ENCODE results near the gene MEI1. TPM values are rescaled to one million over a fixed set of nuclear protein-coding genes. Genes with fewer than 3 reads are reported as not detected.

Gene MEI1
- polyA plus RNA-seq, 1 experiment = 3.8 TPM

DNA sequence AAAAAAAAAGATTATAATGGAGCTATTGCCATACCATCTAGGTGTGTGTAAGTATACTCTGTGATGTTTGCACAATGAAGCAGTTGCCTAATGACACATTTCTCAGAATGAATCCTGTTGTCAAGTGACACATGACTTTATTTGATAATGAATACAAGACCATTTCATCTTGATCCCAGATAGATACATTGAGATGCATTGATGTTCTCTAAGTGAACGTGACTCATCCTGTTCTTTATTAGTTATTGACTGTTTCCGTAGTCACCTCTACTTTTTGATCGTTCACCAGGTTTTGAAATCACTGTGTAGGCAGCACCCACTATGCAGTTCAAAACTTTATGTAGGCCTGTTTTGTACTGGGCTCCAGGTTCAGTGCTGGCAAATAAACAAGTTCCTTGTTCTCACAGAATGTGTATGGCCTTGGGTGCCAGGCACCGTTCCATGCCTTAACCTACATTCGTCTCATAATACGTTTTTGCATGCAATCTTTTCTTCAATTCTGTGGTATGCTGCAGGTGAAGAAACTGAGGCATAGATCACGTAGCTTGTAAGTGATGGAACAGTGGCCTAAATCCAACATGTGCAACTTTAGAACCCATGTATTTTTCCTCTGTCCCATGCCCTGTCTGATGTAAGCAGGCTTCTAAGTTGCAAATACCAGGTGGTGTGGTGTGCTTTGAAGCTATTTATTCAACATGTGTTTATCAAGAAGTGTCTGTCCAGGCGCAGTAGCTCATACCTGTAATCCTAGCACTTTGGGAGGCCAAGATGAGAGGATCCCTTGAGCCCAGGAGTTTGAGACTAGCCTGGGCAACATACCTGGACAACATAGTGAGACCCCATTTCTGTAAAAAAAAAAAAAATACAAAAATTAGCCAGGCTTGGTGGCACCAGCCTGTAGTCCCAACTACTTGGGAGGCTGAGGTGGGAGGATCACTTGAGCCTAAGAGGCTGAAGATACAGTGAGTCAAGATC lies 144.0 kb downstream of the MEI1 start:
- no peak overlapping the region for H3K4me3 ChIP-seq (ENCODE audit: low read depth, low read length)
- no peaks in the 10 kb centered on the region for H3K27me3 ChIP-seq (ENCODE audit: control insufficient read depth, insufficient read depth, low read length)
- TF ChIP-seq, protein P1, sequence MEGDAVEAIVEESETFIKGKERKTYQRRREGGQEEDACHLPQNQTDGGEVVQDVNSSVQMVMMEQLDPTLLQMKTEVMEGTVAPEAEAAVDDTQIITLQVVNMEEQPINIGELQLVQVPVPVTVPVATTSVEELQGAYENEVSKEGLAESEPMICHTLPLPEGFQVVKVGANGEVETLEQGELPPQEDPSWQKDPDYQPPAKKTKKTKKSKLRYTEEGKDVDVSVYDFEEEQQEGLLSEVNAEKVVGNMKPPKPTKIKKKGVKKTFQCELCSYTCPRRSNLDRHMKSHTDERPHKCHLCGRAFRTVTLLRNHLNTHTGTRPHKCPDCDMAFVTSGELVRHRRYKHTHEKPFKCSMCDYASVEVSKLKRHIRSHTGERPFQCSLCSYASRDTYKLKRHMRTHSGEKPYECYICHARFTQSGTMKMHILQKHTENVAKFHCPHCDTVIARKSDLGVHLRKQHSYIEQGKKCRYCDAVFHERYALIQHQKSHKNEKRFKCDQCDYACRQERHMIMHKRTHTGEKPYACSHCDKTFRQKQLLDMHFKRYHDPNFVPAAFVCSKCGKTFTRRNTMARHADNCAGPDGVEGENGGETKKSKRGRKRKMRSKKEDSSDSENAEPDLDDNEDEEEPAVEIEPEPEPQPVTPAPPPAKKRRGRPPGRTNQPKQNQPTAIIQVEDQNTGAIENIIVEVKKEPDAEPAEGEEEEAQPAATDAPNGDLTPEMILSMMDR (IDR thresholded peaks at IDR 0.05; ENCODE audit: insufficient read depth, low read depth, low read length) = no peak
- DNase-seq (ENCODE audit: low read depth) = no peak
- H3K36me3 ChIP-seq (ENCODE audit: control insufficient read depth, insufficient read depth, low read length) = no peaks in the 10 kb centered on the region
- CTCF ChIA-PET = interaction anchor here (1.5 to 2.0 kb wide), 2 partner anchors 12 to 14 kb away, joined by 3 to 6 read pairs; no protein-coding TSS in a partner anchor
- POLR2A ChIA-PET = no interaction called here

DNA sequence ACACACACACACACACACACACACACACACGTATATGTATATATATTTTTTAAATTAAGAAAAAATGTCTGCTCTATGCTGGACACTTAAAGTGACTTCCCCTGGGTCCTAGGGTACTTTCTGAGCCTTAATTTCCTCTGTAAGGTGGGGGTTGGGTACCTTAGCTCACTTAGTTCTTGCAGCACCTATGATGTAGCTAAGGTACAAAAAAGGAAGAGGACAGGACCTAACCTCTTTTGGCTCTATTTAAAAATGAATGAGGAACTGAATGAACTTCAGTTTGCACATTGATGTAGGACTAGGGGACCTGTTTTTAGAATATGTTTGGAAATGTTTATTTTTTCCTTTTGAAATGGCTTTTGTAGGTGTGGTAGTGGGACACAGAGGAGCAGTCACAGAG lies 144.7 kb downstream of the MEI1 start:
- no peak for DNase-seq (ENCODE audit: low read depth)
- H3K27me3 ChIP-seq (ENCODE audit: control insufficient read depth, insufficient read depth, low read length) = no peaks in the 10 kb centered on the region
- POLR2A ChIA-PET = interaction anchor here (0.6 kb wide), 1 partner anchor 16 kb away, joined by 7 read pairs; no protein-coding TSS in a partner anchor
- H3K36me3 ChIP-seq (ENCODE audit: control insufficient read depth, insufficient read depth, low read length) = no peaks in the 10 kb centered on the region
- TF ChIP-seq, protein P1 (IDR thresholded peaks at IDR 0.05; ENCODE audit: insufficient read depth, low read depth, low read length) = no peak
- no peak overlapping the region for H3K4me3 ChIP-seq (ENCODE audit: low read depth, low read length)
- CTCF ChIA-PET = interaction anchor here (1.0 to 2.0 kb wide), 3 partner anchors 10 to 13 kb away, joined by 3 to 6 read pairs (median 3); no protein-coding TSS in a partner anchor

DNA sequence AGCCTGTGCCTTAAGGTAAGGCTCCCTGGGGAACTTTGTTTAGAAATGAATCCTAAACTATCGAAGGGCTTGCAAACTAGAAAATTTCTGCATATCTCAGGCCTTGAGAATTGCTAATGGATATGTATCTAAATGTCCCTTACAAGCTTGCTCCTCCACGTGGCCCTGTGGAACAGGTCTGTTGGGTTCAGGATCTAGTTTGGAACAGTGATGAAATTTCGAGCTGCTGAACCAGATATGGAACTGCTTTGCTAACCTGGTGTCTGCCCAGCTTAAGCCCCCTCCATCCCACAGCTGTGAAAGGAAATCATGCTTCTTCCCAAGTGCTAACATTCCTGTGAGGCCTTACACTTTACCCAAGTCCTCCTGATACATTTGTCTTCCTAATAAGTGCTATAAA lies 145.2 kb downstream of the MEI1 start:
- POLR2A ChIA-PET = interaction anchor here (0.6 kb wide), 1 partner anchor 15 kb away, joined by 7 read pairs; no protein-coding TSS in a partner anchor

DNA sequence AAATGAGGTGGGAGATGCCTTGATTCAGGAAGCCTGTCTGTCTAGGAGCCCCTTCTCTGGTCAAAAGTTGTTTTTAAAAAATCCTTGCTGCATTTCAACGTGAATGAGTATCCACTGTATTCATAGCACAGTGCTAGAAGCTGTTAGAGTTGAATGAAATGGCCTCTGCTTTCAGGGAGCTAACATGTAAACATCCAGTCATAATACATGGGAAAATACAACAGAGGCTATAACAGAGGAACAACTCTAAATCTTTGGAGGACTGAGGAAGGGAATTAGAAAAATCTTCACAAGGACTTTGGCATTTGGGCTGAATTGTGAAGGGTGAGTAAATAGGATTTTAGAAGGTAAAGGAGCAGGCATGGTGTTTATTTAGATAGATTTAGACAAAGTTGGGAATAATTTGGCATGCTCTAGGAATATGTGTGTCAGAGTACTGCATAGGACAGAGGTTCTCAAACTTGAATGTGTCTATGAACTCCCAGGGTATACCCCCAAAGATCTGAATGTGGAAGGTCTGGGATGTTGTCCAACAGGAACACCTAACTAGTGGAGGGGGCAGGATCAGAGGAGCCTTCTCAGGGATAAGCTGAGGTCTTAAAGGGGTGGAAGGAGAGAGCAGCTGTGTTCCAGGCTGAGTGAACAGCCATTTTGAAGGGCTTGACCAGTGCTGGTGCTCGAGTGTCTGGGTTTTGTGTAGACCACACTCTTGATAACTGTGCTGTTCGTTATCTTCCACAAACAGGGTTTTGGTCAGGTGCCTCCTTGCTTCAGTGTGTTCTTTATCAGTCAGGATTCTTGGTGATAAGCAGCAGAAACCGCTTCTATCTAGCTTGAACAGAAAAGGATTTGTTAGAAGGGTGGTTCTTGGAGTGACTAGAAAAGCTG lies 146.3 kb downstream of the MEI1 start:
- Histone ChIP-seq H3K36me3 (ENCODE audit: control insufficient read depth, insufficient read depth, low read length) (no peaks in the 10 kb centered on the region), H3K4me3 (ENCODE audit: low read depth, low read length) (no peak overlapping the region), H3K27me3 (ENCODE audit: control insufficient read depth, insufficient read depth, low read length) (no peaks in the 10 kb centered on the region)
- DNase-seq (ENCODE audit: low read depth) = no peak
- POLR2A ChIA-PET = no interaction called here
- TF ChIP-seq, protein P1 (IDR thresholded peaks at IDR 0.05; ENCODE audit: insufficient read depth, low read depth, low read length) = no peak
- CTCF ChIA-PET = interaction anchor here (1.1 to 2.2 kb wide), 5 partner anchors 9 to 179 kb away, joined by 3 to 7 read pairs (median 5); no protein-coding TSS in a partner anchor

More for the DNA sequence above, 145.2 kb downstream of the MEI1 start:
- Histone ChIP-seq H3K36me3 (ENCODE audit: control insufficient read depth, insufficient read depth, low read length) (no peaks in the 10 kb centered on the region), H3K27me3 (ENCODE audit: control insufficient read depth, insufficient read depth, low read length) (no peaks in the 10 kb centered on the region), H3K4me3 (ENCODE audit: low read depth, low read length) (no peak overlapping the region)
- CTCF ChIA-PET = interaction anchor here (1.0 kb wide), 1 partner anchor 10 kb away, joined by 3 read pairs; no protein-coding TSS in a partner anchor
- TF ChIP-seq, protein P1 (IDR thresholded peaks at IDR 0.05; ENCODE audit: insufficient read depth, low read depth, low read length) = no peak
- DNase-seq (ENCODE audit: low read depth) = no peak

All from BJ (cell line).